ENCODE results near the gene SZT2.

DNA sequence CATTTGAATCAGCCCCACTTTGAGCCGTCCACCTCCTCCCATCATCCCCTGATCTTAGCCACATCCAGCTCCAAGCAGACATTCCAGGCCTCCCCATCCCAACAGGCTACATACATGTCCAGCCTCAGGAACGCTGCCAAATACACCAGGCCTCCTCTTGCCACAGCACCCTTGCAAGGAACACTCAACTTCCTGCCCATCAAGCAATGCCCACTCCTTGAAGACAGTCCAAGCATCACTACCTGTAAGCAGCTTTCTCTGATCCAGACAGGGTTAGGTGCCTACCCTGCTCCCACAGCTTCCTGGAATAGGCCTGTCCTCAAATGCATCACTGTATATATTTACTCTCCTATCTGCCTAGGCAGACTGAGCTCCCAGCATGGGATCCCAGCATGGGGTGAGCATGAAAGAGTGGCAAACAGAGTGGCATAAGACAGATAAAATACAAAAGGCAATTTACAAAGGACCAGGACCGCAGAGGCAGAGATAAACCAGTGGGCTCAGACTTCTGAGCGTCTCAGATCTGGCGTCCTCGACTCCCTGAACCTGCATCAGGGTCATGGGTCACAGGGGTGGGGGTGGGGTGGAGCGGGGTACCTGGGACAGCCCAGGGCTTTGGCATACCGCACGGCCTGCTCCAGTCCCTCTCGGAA, 63.2 kb downstream of the SZT2 start:
- no peak for TF ChIP-seq CTCF (conservative IDR thresholded peaks at IDR 0.05 in 1 of 2, IDR thresholded peaks at IDR 0.05 in 1 of 2; ENCODE audit: extremely low read depth in 1 of 2, insufficient read depth in 1 of 2, low read depth in 1 of 2, low read length in 2 of 2)
- no peak for TF ChIP-seq EZH2 (IDR thresholded peaks at IDR 0.05; ENCODE audit: borderline replicate concordance, low read length)

Data from mammary epithelial cell (primary cell).